ENCODE data around the gene DISP2.

- TF ChIP-seq CTCF (conservative IDR thresholded peaks at IDR 0.05) = no peak
- no peak for TF ChIP-seq EZH2 (IDR thresholded peaks at IDR 0.05; ENCODE audit: low read depth)
These were observed 21.3 kb upstream of the DISP2 start for GRCh38 chr15:40336744-40337122.
